Breast epithelium (tissue), 3 donors: Measurements from ENCODE around the gene RBM23.
"Not testable (repeated sequence)": the region's sequence is repeated elsewhere in the genome, so short reads cannot be mapped to it uniquely, and the experiment has no call there.

Source experiments
- CTCF ChIP-seq, 3 donors: fragments of 450-650 bp; IDR thresholded peaks; one replicate each; pipeline ENCODE4 v1.5.1; 2016 to 2017; ENCODE audit warnings: antibody characterized with exemption in 3 of 3, mild to moderate bottlenecking in 3 of 3, moderate library complexity in 3 of 3
- POLR2A ChIP-seq: fragments of 450-650 bp; IDR thresholded peaks from one replicate; pipeline ENCODE4 v1.6.1; 2016; ENCODE audit warnings: antibody characterized with exemption, mild to moderate bottlenecking, moderate library complexity

GRCh38 chr14:22852178-22852577 lies 66.8 kb downstream of the RBM23 start:
- TF ChIP-seq POLR2A; CTCF (IDR thresholded peaks at IDR 0.05): not testable (repeated sequence)
